Measurements from ENCODE around the gene KCNAB1. TPM values are rescaled to one million over a fixed set of nuclear protein-coding genes. Genes with fewer than 3 reads are reported as not detected.

Gene KCNAB1
- total and polyA plus RNA-seq, 2 of the 8 experiments (the other 6 are each of a cell fraction or from before 2014, with no cell fraction given) = 0.51 to 2.3 TPM

- WGBS, 2 experiments (ENCODE audit: extremely low coverage in 1 of 2, insufficient coverage in 1 of 2, insufficient read length in 1 of 2, insufficient replicate concordance in 2 of 2, low coverage in 1 of 2, low lambda C conversion rate in 2 of 2, missing lambda C conversion rate in 1 of 2) = 94% methylated on average over 5 of the region's 5 CpGs; no CpG with 5 or more reads in 1 of the 2 experiments
- FAIRE-seq = no peak
- CTCF ChIA-PET (ENCODE audit: partially characterized antibody) = interaction anchor here (0.6 to 15.1 kb wide), 10 partner anchors 12 to 322 kb away, joined by 3 to 228 read pairs (median 18); no protein-coding TSS in a partner anchor
- no peak for TF ChIP-seq CEBPB (IDR thresholded peaks at IDR 0.05; ENCODE audit: low read depth, low read length)
- no peak for TF ChIP-seq CTBP2 (IDR thresholded peaks at IDR 0.05; ENCODE audit: borderline replicate concordance, insufficient read depth, insufficient read length, low read length)
- TF ChIP-seq TEAD4 (IDR thresholded peaks at IDR 0.05; ENCODE audit: low read depth, low read length) = no peak
- no peak for TF ChIP-seq KDM4A (IDR thresholded peaks at IDR 0.05; ENCODE audit: low read depth, low read length, severe bottlenecking)
- TF ChIP-seq HDAC2 (IDR thresholded peaks at IDR 0.05; ENCODE audit: borderline replicate concordance in 1 of 2, low read depth in 2 of 2, low read length in 2 of 2) = no peak
- TF ChIP-seq CTCF (IDR thresholded peaks at IDR 0.05; ENCODE audit: control extremely low read depth in 1 of 3, insufficient read depth in 1 of 3, low read depth in 1 of 3, low read length in 3 of 3) = no peak
- no peak for TF ChIP-seq EGR1 (IDR thresholded peaks at IDR 0.05; ENCODE audit: borderline replicate concordance, low read depth, low read length)
- no peak for TF ChIP-seq SIRT6 (IDR thresholded peaks at IDR 0.05; ENCODE audit: low read length)
- TF ChIP-seq GTF2F1 (IDR thresholded peaks at IDR 0.05; ENCODE audit: borderline replicate concordance, low read depth, low read length) = no peak
- TF ChIP-seq ZNF274 (IDR thresholded peaks at IDR 0.05; ENCODE audit: borderline replicate concordance, extremely low read depth, low read length) = no peak
- no peak for TF ChIP-seq HDAC6 (IDR thresholded peaks at IDR 0.05; ENCODE audit: low read depth, low read length)
- no peak for TF ChIP-seq ASH2L (IDR thresholded peaks at IDR 0.05; ENCODE audit: low read length)
These were observed 352.3 kb downstream of the KCNAB1 start for GRCh38 chr3:156472684-156473083.

More at GRCh38 chr3:156472684-156473083, 352.3 kb downstream of the KCNAB1 start:
- Histone ChIP-seq H3K4ac (replicated peaks; ENCODE audit: insufficient read length, low read depth, low read length) (no peak overlapping the region), H2BK120ac (replicated peaks; ENCODE audit: low read depth, low read length) (no peak overlapping the region), H3K27me3 (replicated peaks in 1 of 4; ENCODE audit: control insufficient read depth in 3 of 4, extremely low read depth in 1 of 4, insufficient read depth in 3 of 4, low read length in 3 of 4) (no peaks in the 10 kb centered on the region), H3K4me1 (replicated peaks in 1 of 4; ENCODE audit: control insufficient read depth in 3 of 4, insufficient read depth in 4 of 4, low read length in 3 of 4) (no peaks in the 10 kb centered on the region), H3K23ac (ENCODE audit: insufficient read length) (no peak overlapping the region), H3K4me2 (ENCODE audit: insufficient read depth in 1 of 2, low read depth in 2 of 2, low read length in 2 of 2) (no peak overlapping the region), H3K79me2 (ENCODE audit: control insufficient read depth in 1 of 2, insufficient read depth in 2 of 2, low read length in 2 of 2) (no peaks in the 10 kb centered on the region), H4K20me1 (replicated peaks in 1 of 2; ENCODE audit: control insufficient read depth in 1 of 2, insufficient read depth in 2 of 2, low read length in 2 of 2) (no peaks in the 10 kb centered on the region), H4K8ac (ENCODE audit: extremely low read depth, insufficient read depth, low read length) (no peak overlapping the region), H2BK20ac (ENCODE audit: low read length) (no peak overlapping the region), H2BK12ac (ENCODE audit: low read depth, low read length) (no peak overlapping the region), H3K23me2 (ENCODE audit: low read depth, low read length) (no peaks in the 10 kb centered on the region), H2AK5ac (ENCODE audit: low read depth, low read length) (no peak overlapping the region), H3K9ac (replicated peaks in 1 of 4; ENCODE audit: extremely low read depth in 1 of 4, low read depth in 3 of 4, low read length in 3 of 4) (no peak overlapping the region), H4K91ac (replicated peaks; ENCODE audit: insufficient read length, low read length) (no peak overlapping the region), H2BK15ac (ENCODE audit: low read length) (0 out of 2 replicates have a peak overlapping the region, but pooled peaks have one; percentile 65), H2AFZ (ENCODE audit: low read length) (0 out of 2 replicates have a peak overlapping the region, but pooled peaks have one; percentile 11), H3K79me1 (ENCODE audit: low read depth, low read length) (no peaks in the 10 kb centered on the region; the same call in 1 of the 2 replicates), H3K27ac (ENCODE audit: low read depth, low read length) (no peak overlapping the region), H4K5ac (ENCODE audit: insufficient read length, low read depth, low read length) (no peak overlapping the region), H3K4me3 (ENCODE audit: extremely low read depth in 1 of 4, insufficient read depth in 2 of 4, low read depth in 3 of 4, low read length in 4 of 4) (no peak overlapping the region), H3K36me3 (ENCODE audit: control insufficient read depth in 2 of 4, insufficient read depth in 4 of 4, low read length in 3 of 4) (no peaks in the 10 kb centered on the region), H3K14ac (ENCODE audit: insufficient read length) (no peak overlapping the region), H3K18ac (ENCODE audit: extremely low read depth, low read length) (no peak overlapping the region), H3K56ac (replicated peaks; ENCODE audit: insufficient read length, low read depth, low read length) (no peak overlapping the region), H2BK5ac (ENCODE audit: low read depth, low read length) (no peak overlapping the region), H3K9me3 (ENCODE audit: insufficient read depth in 2 of 2, low read depth in 1 of 2, low read length in 1 of 2) (no peaks in the 10 kb centered on the region)
- DNase-seq (ENCODE audit: low read depth in 1 of 2, low spot score in 2 of 2) = no peak
- POLR2A ChIA-PET (ENCODE audit: partially characterized antibody) = no interaction called here

Measured in H1 (cell line).